ENCODE measurements around the gene TRAF3IP1.

- no peak for TF ChIP-seq PATZ1 (CRISPR knock-in tag; IDR thresholded peaks at IDR 0.05; ENCODE audit: borderline replicate concordance)
- TF ChIP-seq ZNF8 (CRISPR knock-in tag; IDR thresholded peaks at IDR 0.05): no peak
- no peak for TF ChIP-seq ESRRG (CRISPR knock-in tag; IDR thresholded peaks at IDR 0.05)
Observed at GRCh38 chr2:238341536-238341935, 21.2 kb downstream of the TRAF3IP1 start.
